H9 (cell line): ENCODE results near the gene CDH13. TPM values are rescaled to one million over a fixed set of nuclear protein-coding genes. Genes with fewer than 3 reads are reported as not detected.

Experiments
- DNase-seq: peaks from one replicate; pipeline ENCODE4 v3.0.0-alpha.2; 2017
- H2AFZ ChIP-seq: one replicate; pipeline ENCODE4 v1.6.1; 2013; ENCODE audit warnings: mild to moderate bottlenecking, low read length, control low read depth, moderate library complexity
- H2AK5ac ChIP-seq: 2 replicates; pipeline ENCODE4 v1.6.1; 2013; ENCODE audit warnings: low read length, control low read depth, mixed read lengths; ENCODE audit not compliant: insufficient read length
- H2BK120ac ChIP-seq: one replicate; pipeline ENCODE4 v1.6.1; 2013; ENCODE audit warnings: low read depth, mild to moderate bottlenecking, low read length, control low read depth, inconsistent platforms; ENCODE audit not compliant: poor library complexity, severe bottlenecking
- H2BK12ac ChIP-seq: 2 replicates; pipeline ENCODE4 v1.6.1; 2013; ENCODE audit warnings: low read length, control low read depth, mixed read lengths, low read depth; ENCODE audit not compliant: insufficient read length
- H2BK15ac ChIP-seq: 2 replicates; pipeline ENCODE4 v1.6.1; 2013; ENCODE audit warnings: low read depth, low read length, control low read depth
- H2BK20ac ChIP-seq: one replicate; pipeline ENCODE4 v1.6.1; 2013; ENCODE audit warnings: low read depth, mild to moderate bottlenecking, low read length, control low read depth, inconsistent platforms; ENCODE audit not compliant: poor library complexity, severe bottlenecking
- H2BK5ac ChIP-seq: 2 replicates; pipeline ENCODE4 v1.6.1; 2013; ENCODE audit warnings: low read length, control low read depth, mixed read lengths; ENCODE audit not compliant: insufficient read length
- H3K14ac ChIP-seq: 2 replicates; pipeline ENCODE4 v1.6.1; 2013; ENCODE audit warnings: low read length, control low read depth; ENCODE audit not compliant: insufficient read depth
- H3K18ac ChIP-seq: 2 replicates; pipeline ENCODE4 v1.6.1; 2013; ENCODE audit warnings: low read depth, mild to moderate bottlenecking, mixed read lengths, low read length, control low read depth; ENCODE audit not compliant: insufficient read length
- H3K23ac ChIP-seq: 2 replicates; pipeline ENCODE4 v1.6.1; 2013; ENCODE audit warnings: low read length, control low read depth, mixed read lengths, low read depth; ENCODE audit not compliant: insufficient read length
- H3K23me2 ChIP-seq: 2 replicates; pipeline ENCODE4 v1.6.1; 2013; ENCODE audit warnings: low read depth, mild to moderate bottlenecking, mixed read lengths, low read length, control low read depth; ENCODE audit not compliant: insufficient read length, poor library complexity, severe bottlenecking
- H3K27ac ChIP-seq: 2 replicates; pipeline ENCODE4 v1.5.1; 2013; ENCODE audit warnings: low read length, control low read depth, mixed read lengths, low read depth; ENCODE audit not compliant: insufficient read length
- H3K27me3 ChIP-seq: 2 replicates; pipeline ENCODE4 v1.6.1; 2013; ENCODE audit warnings: low read length, control low read depth, inconsistent platforms; ENCODE audit not compliant: insufficient read depth
- H3K4ac ChIP-seq: 2 replicates; pipeline ENCODE4 v1.6.1; 2013; ENCODE audit warnings: low read depth, mild to moderate bottlenecking, control low read depth, inconsistent platforms, low read length, moderate library complexity
- H3K4me1 ChIP-seq: 2 replicates; pipeline ENCODE4 v1.6.1; 2013; ENCODE audit warnings: low read length, control low read depth, inconsistent platforms; ENCODE audit not compliant: insufficient read depth
- H3K4me2 ChIP-seq: 2 replicates; pipeline ENCODE4 v1.6.1; 2013; ENCODE audit warnings: low read length, control low read depth, mixed read lengths; ENCODE audit not compliant: insufficient read length, insufficient read depth
- H3K56ac ChIP-seq: 2 replicates; pipeline ENCODE4 v1.6.1; 2013; ENCODE audit warnings: low read depth, mild to moderate bottlenecking, mixed read lengths, low read length, control low read depth; ENCODE audit not compliant: insufficient read length
- H3K79me1 ChIP-seq: 2 replicates; pipeline ENCODE4 v1.6.1; 2013; ENCODE audit warnings: low read depth, mild to moderate bottlenecking, moderate library complexity, low read length, control low read depth, inconsistent platforms; ENCODE audit not compliant: insufficient read depth, poor library complexity, severe bottlenecking
- H3K79me2 ChIP-seq: 2 replicates; pipeline ENCODE4 v1.6.1; 2013; ENCODE audit warnings: low read length, control low read depth, inconsistent platforms; ENCODE audit not compliant: insufficient read depth
- H3K9ac ChIP-seq: 2 replicates; pipeline ENCODE4 v1.6.1; 2013; ENCODE audit warnings: low read length, control low read depth, mixed read lengths; ENCODE audit not compliant: insufficient read length; ENCODE audit errors: extremely low read depth
- H3K9me3 ChIP-seq: one replicate; pipeline ENCODE4 v1.6.1; 2013; ENCODE audit warnings: low read depth, low read length, inconsistent platforms; ENCODE audit not compliant: control insufficient read depth
- H3T11ph ChIP-seq: one replicate; pipeline ENCODE4 v1.6.1; 2013; ENCODE audit warnings: mild to moderate bottlenecking, low read length, control low read depth, inconsistent platforms
- H4K20me1 ChIP-seq: one replicate; pipeline ENCODE4 v1.6.1; 2013; ENCODE audit not compliant: control insufficient read depth, insufficient read length, insufficient read depth
- H4K5ac ChIP-seq: 2 replicates; pipeline ENCODE4 v1.6.1; 2013; ENCODE audit warnings: low read depth, mild to moderate bottlenecking, mixed read lengths, low read length, control low read depth; ENCODE audit not compliant: insufficient read length
- H4K8ac ChIP-seq: replicated peaks from 2 replicates; pipeline ENCODE4 v1.6.1; 2013; ENCODE audit warnings: low read length, control low read depth, mixed read lengths, low read depth; ENCODE audit not compliant: insufficient read length
- H4K91ac ChIP-seq: 2 replicates; pipeline ENCODE4 v1.6.1; 2013; ENCODE audit warnings: low read depth, mild to moderate bottlenecking, moderate library complexity, mixed read lengths, low read length, control low read depth; ENCODE audit not compliant: insufficient read length
- H3K27ac Mint-ChIP-seq, 3 experiments: 2 replicates in 2 of 3; 3 replicates in 1 of 3; pipeline ENCODE4 v1.8.0; 2020 to 2021; ENCODE audit warnings: mixed read lengths in 3 of 3, mild to moderate bottlenecking in 1 of 3, moderate library complexity in 1 of 3
- H3K27me3 Mint-ChIP-seq: 2 replicates; pipeline ENCODE4 v1.8.0; 2021; ENCODE audit warnings: low read depth, mild to moderate bottlenecking, moderate library complexity, mixed read lengths
- H3K36me3 Mint-ChIP-seq, 3 experiments: 2 replicates in 2 of 3; 3 replicates in 1 of 3; pipeline ENCODE4 v1.8.0; 2020 to 2021; ENCODE audit warnings: low read depth in 3 of 3, mixed read lengths in 3 of 3; ENCODE audit not compliant: insufficient read depth in 1 of 3
- H3K4me1 Mint-ChIP-seq, 2 experiments: 2 replicates each; pipeline ENCODE4 v1.8.0; 2020; ENCODE audit warnings: mixed read lengths in 2 of 2
- H3K4me3 Mint-ChIP-seq, 2 experiments: 2 replicates in 1 of 2; 3 replicates in 1 of 2; pipeline ENCODE4 v1.8.0; 2020 to 2021; ENCODE audit warnings: mild to moderate bottlenecking in 2 of 2, mixed read lengths in 2 of 2, moderate library complexity in 1 of 2
- H3K9me3 Mint-ChIP-seq, 2 experiments: 2 replicates in 1 of 2; 3 replicates in 1 of 2; pipeline ENCODE4 v1.8.0; 2020; ENCODE audit warnings: mild to moderate bottlenecking in 2 of 2, mixed read lengths in 2 of 2, moderate library complexity in 1 of 2
- CTCF ChIP-seq: fragments of 200-600 bp; sonication (generic); conservative IDR thresholded peaks from 3 replicates; pipeline ENCODE4 v1.8.0; 2021; ENCODE audit warnings: antibody characterized with exemption, mild to moderate bottlenecking
- WGBS: extraction: QIAGEN DNeasy Blood & Tissue Kit; methylation state at CpG from one replicate; pipeline ENCODE4 v1.1.7; 2013; ENCODE audit warnings: missing lambda C conversion rate, low lambda C conversion rate, mixed read lengths; ENCODE audit not compliant: insufficient read length; ENCODE audit errors: extremely low coverage; 5-methylcytosine and 5-hydroxymethylcytosine counted together
- total RNA-seq: library from RNA; stranded (reverse); gene quantifications from 2 replicates; pipeline ENCODE4 v1.2.1, GENCODE V29; 2021

Gene CDH13
- total RNA-seq, 1 experiment from 2014 or later = 1.5 TPM

- Histone ChIP-seq H3K4ac (no peak overlapping the region), H4K20me1 (no peaks in the 10 kb centered on the region), H3K9me3 (no peaks in the 10 kb centered on the region), H3K79me2 (no peaks in the 10 kb centered on the region), H3K14ac (no peak overlapping the region), H2BK20ac (no peak overlapping the region), H3K9ac (no peak overlapping the region), H2AK5ac (no peak overlapping the region), H4K5ac (no peak overlapping the region), H3K4me1 (no peaks in the 10 kb centered on the region), H3K27ac (no peak overlapping the region), H3T11ph (no peak overlapping the region), H2BK5ac (no peak overlapping the region), H2BK120ac (no peak overlapping the region), H2BK12ac (no peak overlapping the region), H3K23ac (no peak overlapping the region), H2BK15ac (no peak overlapping the region), H3K56ac (no peak overlapping the region), H4K8ac (no peak overlapping the region), H3K23me2 (no peaks in the 10 kb centered on the region), H3K4me2 (no peak overlapping the region), H3K18ac (no peak overlapping the region), H4K91ac (no peak overlapping the region), H2AFZ (no peak overlapping the region), H3K79me1 (no peaks in the 10 kb centered on the region), H3K27me3 (no peaks in the 10 kb centered on the region)
- Mint-ChIP-seq H3K27ac (no peak overlapping the region), H3K36me3 (no peaks in the 10 kb centered on the region), H3K4me1 (no peaks in the 10 kb centered on the region), H3K27me3 (peaks cover 3% of the 10 kb centered on the region), H3K4me3 (no peak overlapping the region), H3K9me3 (no peaks in the 10 kb centered on the region)
- no peak for DNase-seq
- no CpG with 5 or more reads among the region's 4 CpGs for WGBS
- TF ChIP-seq CTCF = no peak
Measured at GRCh38 chr16:83363521-83363920, 736.8 kb downstream of the CDH13 start.
